ENCODE measurements around the gene CCSER2.
"Not testable (repeated sequence)": the region's sequence is repeated elsewhere in the genome, so short reads cannot be mapped to it uniquely, and the experiment has no call there.

The CCSER2 gene

GRCh38 chr10:84404783-84405182, 76.4 kb downstream of the CCSER2 start:
- Histone ChIP-seq H3K36me3 (ENCODE audit: control insufficient read depth, insufficient read depth, low read length) (no peaks in the 10 kb centered on the region), H3K9ac (ENCODE audit: low read depth, low read length) (no peak overlapping the region), H3K9me3 (ENCODE audit: control insufficient read depth, insufficient read depth, low read length) (no peaks in the 10 kb centered on the region), H3K4me1 (ENCODE audit: control insufficient read depth, insufficient read depth, low read length) (peaks cover 6% of the 10 kb centered on the region), H3K27me3 (ENCODE audit: control insufficient read depth, insufficient read depth, low read length) (no peaks in the 10 kb centered on the region), H3K4me3 (ENCODE audit: low read depth, low read length) (no peak overlapping the region)

- Histone ChIP-seq H3K9ac (ENCODE audit: low read depth, low read length) (no peak overlapping the region), H3K4me1 (ENCODE audit: control insufficient read depth, insufficient read depth, low read length) (peaks cover 6% of the 10 kb centered on the region), H3K36me3 (ENCODE audit: control insufficient read depth, insufficient read depth, low read length) (no peaks in the 10 kb centered on the region), H3K9me3 (ENCODE audit: control insufficient read depth, insufficient read depth, low read length) (no peaks in the 10 kb centered on the region), H3K4me3 (ENCODE audit: low read depth, low read length) (no peak overlapping the region), H3K27me3 (ENCODE audit: control insufficient read depth, insufficient read depth, low read length) (no peaks in the 10 kb centered on the region)
These were observed 77.3 kb downstream of the CCSER2 start for GRCh38 chr10:84405662-84406061.

GRCh38 chr10:84406561-84406960, 78.2 kb downstream of the CCSER2 start:
- H3K4me3 ChIP-seq (ENCODE audit: low read depth, low read length) = no peak overlapping the region
- peaks cover 5% of the 10 kb centered on the region for H3K4me1 ChIP-seq (ENCODE audit: control insufficient read depth, insufficient read depth, low read length)
- H3K9me3 ChIP-seq (ENCODE audit: control insufficient read depth, insufficient read depth, low read length) = no peaks in the 10 kb centered on the region
- no peaks in the 10 kb centered on the region for H3K36me3 ChIP-seq (ENCODE audit: control insufficient read depth, insufficient read depth, low read length)
- no peaks in the 10 kb centered on the region for H3K27me3 ChIP-seq (ENCODE audit: control insufficient read depth, insufficient read depth, low read length)
- H3K9ac ChIP-seq (ENCODE audit: low read depth, low read length) = no peak overlapping the region

- no peaks in the 10 kb centered on the region for H3K4me1 ChIP-seq (ENCODE audit: control insufficient read depth, insufficient read depth, low read length)
- H3K36me3 ChIP-seq (ENCODE audit: control insufficient read depth, insufficient read depth, low read length) = no peaks in the 10 kb centered on the region
- H3K4me3 ChIP-seq (ENCODE audit: low read depth, low read length) = no peak overlapping the region
- no peaks in the 10 kb centered on the region for H3K27me3 ChIP-seq (ENCODE audit: control insufficient read depth, insufficient read depth, low read length)
- no peaks in the 10 kb centered on the region for H3K9me3 ChIP-seq (ENCODE audit: control insufficient read depth, insufficient read depth, low read length)
- no peak overlapping the region for H3K9ac ChIP-seq (ENCODE audit: low read depth, low read length)
These were observed 79.1 kb downstream of the CCSER2 start for GRCh38 chr10:84407388-84408049.

GRCh38 chr10:84412482-84412881, 84.1 kb downstream of the CCSER2 start:
- no peaks in the 10 kb centered on the region for H3K27me3 ChIP-seq (ENCODE audit: control insufficient read depth, insufficient read depth, low read length)

GRCh38 chr10:84414110-84414509, 85.7 kb downstream of the CCSER2 start:
- not testable (repeated sequence) for H3K9me3 ChIP-seq (ENCODE audit: control insufficient read depth, insufficient read depth, low read length); H3K36me3 ChIP-seq (ENCODE audit: control insufficient read depth, insufficient read depth, low read length); H3K4me1 ChIP-seq (ENCODE audit: control insufficient read depth, insufficient read depth, low read length); H3K9ac ChIP-seq (ENCODE audit: low read depth, low read length); H3K27me3 ChIP-seq (ENCODE audit: control insufficient read depth, insufficient read depth, low read length); H3K4me3 ChIP-seq (ENCODE audit: low read depth, low read length)

More at GRCh38 chr10:84412482-84412881, 84.1 kb downstream of the CCSER2 start:
- Histone ChIP-seq H3K9ac (ENCODE audit: low read depth, low read length) (no peak overlapping the region), H3K4me1 (ENCODE audit: control insufficient read depth, insufficient read depth, low read length) (no peaks in the 10 kb centered on the region), H3K4me3 (ENCODE audit: low read depth, low read length) (no peak overlapping the region), H3K36me3 (ENCODE audit: control insufficient read depth, insufficient read depth, low read length) (no peaks in the 10 kb centered on the region), H3K9me3 (ENCODE audit: control insufficient read depth, insufficient read depth, low read length) (peaks cover 2% of the 10 kb centered on the region)

- H3K9ac ChIP-seq (ENCODE audit: low read depth, low read length) = no peak overlapping the region
- no peaks in the 10 kb centered on the region for H3K4me1 ChIP-seq (ENCODE audit: control insufficient read depth, insufficient read depth, low read length)
- H3K36me3 ChIP-seq (ENCODE audit: control insufficient read depth, insufficient read depth, low read length) = no peaks in the 10 kb centered on the region
- no peak overlapping the region for H3K4me3 ChIP-seq (ENCODE audit: low read depth, low read length)
- H3K9me3 ChIP-seq (ENCODE audit: control insufficient read depth, insufficient read depth, low read length) = peaks cover 2% of the 10 kb centered on the region
- no peaks in the 10 kb centered on the region for H3K27me3 ChIP-seq (ENCODE audit: control insufficient read depth, insufficient read depth, low read length)
These were observed 87.3 kb downstream of the CCSER2 start for GRCh38 chr10:84415539-84416244.

- H3K36me3 ChIP-seq (ENCODE audit: control insufficient read depth, insufficient read depth, low read length) = no peaks in the 10 kb centered on the region
- H3K9me3 ChIP-seq (ENCODE audit: control insufficient read depth, insufficient read depth, low read length) = peaks cover 2% of the 10 kb centered on the region
- no peaks in the 10 kb centered on the region for H3K4me1 ChIP-seq (ENCODE audit: control insufficient read depth, insufficient read depth, low read length)
- H3K9ac ChIP-seq (ENCODE audit: low read depth, low read length) = no peak overlapping the region
- no peaks in the 10 kb centered on the region for H3K27me3 ChIP-seq (ENCODE audit: control insufficient read depth, insufficient read depth, low read length)
- no peak overlapping the region for H3K4me3 ChIP-seq (ENCODE audit: low read depth, low read length)
These were observed 87.8 kb downstream of the CCSER2 start for GRCh38 chr10:84416245-84416555.

- H3K36me3 ChIP-seq (ENCODE audit: control insufficient read depth, insufficient read depth, low read length) = no peaks in the 10 kb centered on the region
- no peaks in the 10 kb centered on the region for H3K9me3 ChIP-seq (ENCODE audit: control insufficient read depth, insufficient read depth, low read length)
- H3K9ac ChIP-seq (ENCODE audit: low read depth, low read length) = no peak overlapping the region
- H3K4me1 ChIP-seq (ENCODE audit: control insufficient read depth, insufficient read depth, low read length) = no peaks in the 10 kb centered on the region
- no peak overlapping the region for H3K4me3 ChIP-seq (ENCODE audit: low read depth, low read length)
- no peaks in the 10 kb centered on the region for H3K27me3 ChIP-seq (ENCODE audit: control insufficient read depth, insufficient read depth, low read length)
These were observed 95.3 kb downstream of the CCSER2 start for GRCh38 chr10:84423719-84424118.

- Histone ChIP-seq H3K4me3 (ENCODE audit: low read depth, low read length) (no peak overlapping the region), H3K9ac (ENCODE audit: low read depth, low read length) (no peak overlapping the region), H3K27me3 (ENCODE audit: control insufficient read depth, insufficient read depth, low read length) (no peaks in the 10 kb centered on the region), H3K4me1 (ENCODE audit: control insufficient read depth, insufficient read depth, low read length) (no peaks in the 10 kb centered on the region), H3K36me3 (ENCODE audit: control insufficient read depth, insufficient read depth, low read length) (no peaks in the 10 kb centered on the region), H3K9me3 (ENCODE audit: control insufficient read depth, insufficient read depth, low read length) (no peaks in the 10 kb centered on the region)
These were observed 96.4 kb downstream of the CCSER2 start for GRCh38 chr10:84424731-84425167.

- no peak overlapping the region for H3K9ac ChIP-seq (ENCODE audit: low read depth, low read length)
- H3K27me3 ChIP-seq (ENCODE audit: control insufficient read depth, insufficient read depth, low read length) = no peaks in the 10 kb centered on the region
- H3K36me3 ChIP-seq (ENCODE audit: control insufficient read depth, insufficient read depth, low read length) = no peaks in the 10 kb centered on the region
- H3K4me3 ChIP-seq (ENCODE audit: low read depth, low read length) = no peak overlapping the region
- H3K9me3 ChIP-seq (ENCODE audit: control insufficient read depth, insufficient read depth, low read length) = no peaks in the 10 kb centered on the region
- H3K4me1 ChIP-seq (ENCODE audit: control insufficient read depth, insufficient read depth, low read length) = no peaks in the 10 kb centered on the region
These were observed 99.7 kb downstream of the CCSER2 start for GRCh38 chr10:84427903-84428650.

GRCh38 chr10:84428711-84429110, 100.3 kb downstream of the CCSER2 start:
- H3K4me1 ChIP-seq (ENCODE audit: control insufficient read depth, insufficient read depth, low read length) = no peaks in the 10 kb centered on the region
- H3K27me3 ChIP-seq (ENCODE audit: control insufficient read depth, insufficient read depth, low read length) = no peaks in the 10 kb centered on the region
- H3K9ac ChIP-seq (ENCODE audit: low read depth, low read length) = no peak overlapping the region
- no peaks in the 10 kb centered on the region for H3K9me3 ChIP-seq (ENCODE audit: control insufficient read depth, insufficient read depth, low read length)
- no peaks in the 10 kb centered on the region for H3K36me3 ChIP-seq (ENCODE audit: control insufficient read depth, insufficient read depth, low read length)
- no peak overlapping the region for H3K4me3 ChIP-seq (ENCODE audit: low read depth, low read length)

Measured in iPS-15b (cell line).